Measurements from ENCODE around the gene PATZ1.
A peak's percentile ranks its signal among the peaks of the same experiment; 100 is the strongest.
"Not testable (repeated sequence)": the region's sequence is repeated elsewhere in the genome, so short reads cannot be mapped to it uniquely, and the experiment has no call there.

PATZ1 gene, protein sequence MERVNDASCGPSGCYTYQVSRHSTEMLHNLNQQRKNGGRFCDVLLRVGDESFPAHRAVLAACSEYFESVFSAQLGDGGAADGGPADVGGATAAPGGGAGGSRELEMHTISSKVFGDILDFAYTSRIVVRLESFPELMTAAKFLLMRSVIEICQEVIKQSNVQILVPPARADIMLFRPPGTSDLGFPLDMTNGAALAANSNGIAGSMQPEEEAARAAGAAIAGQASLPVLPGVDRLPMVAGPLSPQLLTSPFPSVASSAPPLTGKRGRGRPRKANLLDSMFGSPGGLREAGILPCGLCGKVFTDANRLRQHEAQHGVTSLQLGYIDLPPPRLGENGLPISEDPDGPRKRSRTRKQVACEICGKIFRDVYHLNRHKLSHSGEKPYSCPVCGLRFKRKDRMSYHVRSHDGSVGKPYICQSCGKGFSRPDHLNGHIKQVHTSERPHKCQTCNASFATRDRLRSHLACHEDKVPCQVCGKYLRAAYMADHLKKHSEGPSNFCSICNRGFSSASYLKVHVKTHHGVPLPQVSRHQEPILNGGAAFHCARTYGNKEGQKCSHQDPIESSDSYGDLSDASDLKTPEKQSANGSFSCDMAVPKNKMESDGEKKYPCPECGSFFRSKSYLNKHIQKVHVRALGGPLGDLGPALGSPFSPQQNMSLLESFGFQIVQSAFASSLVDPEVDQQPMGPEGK

DNA sequence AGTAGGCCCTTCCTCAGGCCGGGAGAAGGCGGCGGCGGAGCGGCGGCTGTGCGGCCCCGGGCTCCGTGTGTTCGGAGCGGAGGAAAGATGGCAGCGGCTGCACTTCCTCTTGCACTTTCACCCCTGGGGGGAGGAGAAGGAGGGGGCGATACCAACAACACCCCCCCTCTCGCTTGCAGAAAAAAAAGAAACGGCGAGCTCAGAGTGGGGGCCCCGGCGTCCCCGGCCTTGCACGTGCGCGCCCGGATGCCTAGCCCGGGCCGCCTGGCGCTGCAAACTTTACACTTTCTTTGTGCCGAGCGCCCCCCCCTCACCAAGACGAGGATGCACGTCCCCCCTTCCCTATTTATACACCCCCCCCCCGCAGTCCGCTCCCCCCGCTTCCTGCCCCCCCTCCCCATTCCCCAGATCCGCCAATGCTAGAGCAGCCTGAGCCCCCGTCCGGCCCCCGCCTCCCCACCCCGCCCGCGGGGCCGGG, at the start of gene PATZ1:
PATZ1 (minus strand) TSS at position 92 of the 478 bp plus-strand sequence. CDS start 744 bp downstream, outside the sequence.
- TF ChIP-seq, protein P1, sequence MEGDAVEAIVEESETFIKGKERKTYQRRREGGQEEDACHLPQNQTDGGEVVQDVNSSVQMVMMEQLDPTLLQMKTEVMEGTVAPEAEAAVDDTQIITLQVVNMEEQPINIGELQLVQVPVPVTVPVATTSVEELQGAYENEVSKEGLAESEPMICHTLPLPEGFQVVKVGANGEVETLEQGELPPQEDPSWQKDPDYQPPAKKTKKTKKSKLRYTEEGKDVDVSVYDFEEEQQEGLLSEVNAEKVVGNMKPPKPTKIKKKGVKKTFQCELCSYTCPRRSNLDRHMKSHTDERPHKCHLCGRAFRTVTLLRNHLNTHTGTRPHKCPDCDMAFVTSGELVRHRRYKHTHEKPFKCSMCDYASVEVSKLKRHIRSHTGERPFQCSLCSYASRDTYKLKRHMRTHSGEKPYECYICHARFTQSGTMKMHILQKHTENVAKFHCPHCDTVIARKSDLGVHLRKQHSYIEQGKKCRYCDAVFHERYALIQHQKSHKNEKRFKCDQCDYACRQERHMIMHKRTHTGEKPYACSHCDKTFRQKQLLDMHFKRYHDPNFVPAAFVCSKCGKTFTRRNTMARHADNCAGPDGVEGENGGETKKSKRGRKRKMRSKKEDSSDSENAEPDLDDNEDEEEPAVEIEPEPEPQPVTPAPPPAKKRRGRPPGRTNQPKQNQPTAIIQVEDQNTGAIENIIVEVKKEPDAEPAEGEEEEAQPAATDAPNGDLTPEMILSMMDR (IDR thresholded peaks at IDR 0.05; ENCODE audit: control extremely low read depth, extremely low read depth, low read depth, missing control alignments): no peak
- POLR2A ChIA-PET: interaction anchor here (0.6 to 0.9 kb wide), 4 partner anchors 9 to 291 kb away, joined by 3 read pairs; no protein-coding TSS in a partner anchor
- CTCF ChIA-PET: interaction anchor here (0.7 to 1.2 kb wide), 8 partner anchors 9 to 320 kb away, joined by 3 to 4 read pairs (median 4); partner anchors contain the start of gene PIK3IP1
- peak; percentile 88 for DNase-seq (ENCODE audit: extremely low spot score)

DNA sequence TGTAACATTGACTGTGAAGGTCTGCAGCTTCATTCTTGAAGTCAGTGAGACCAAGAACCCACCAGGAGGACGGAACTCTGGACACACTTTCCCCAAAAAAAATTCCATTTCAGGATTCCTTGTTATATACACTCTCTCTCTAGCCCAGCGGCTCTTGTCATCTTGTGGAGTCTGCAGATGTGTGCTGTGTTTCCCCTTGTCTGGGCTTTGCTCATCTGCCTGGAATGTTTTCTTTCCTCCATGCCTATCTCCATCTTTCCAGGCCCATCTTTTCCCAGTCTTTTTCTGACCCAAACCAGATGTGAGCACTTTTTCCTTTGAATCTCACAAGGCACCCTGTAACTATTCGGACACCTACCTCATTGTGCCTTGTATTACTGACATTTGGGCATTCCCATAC, 48.2 kb upstream of the PATZ1 start:
- TF ChIP-seq, protein P1 (IDR thresholded peaks at IDR 0.05; ENCODE audit: control extremely low read depth, extremely low read depth, low read depth, missing control alignments): no peak
- ChIA-PET POLR2A (no interaction called here), CTCF (no interaction called here)
- DNase-seq (ENCODE audit: extremely low spot score): no peak

- ChIA-PET POLR2A (no interaction called here), CTCF (interaction anchor here (1.3 to 1.4 kb wide), 2 partner anchors 13 to 47 kb away, joined by 3 read pairs; no protein-coding TSS in a partner anchor)
- no peak for DNase-seq (ENCODE audit: extremely low spot score)
- TF ChIP-seq, protein P1 (IDR thresholded peaks at IDR 0.05; ENCODE audit: control extremely low read depth, extremely low read depth, low read depth, missing control alignments): no peak
Observed at GRCh38 chr22:31393893-31394292, 47.7 kb upstream of the PATZ1 start.

GRCh38 chr22:31378651-31379050, 32.5 kb upstream of the PATZ1 start:
- DNase-seq (ENCODE audit: extremely low spot score); POLR2A ChIA-PET: not testable (repeated sequence)
- CTCF ChIA-PET: interaction anchor here (1.0 to 1.1 kb wide), 2 partner anchors 13 to 65 kb away, joined by 3 to 4 read pairs; no protein-coding TSS in a partner anchor

GRCh38 chr22:31378123-31378522, 32.0 kb upstream of the PATZ1 start:
- POLR2A ChIA-PET: no interaction called here
- TF ChIP-seq, protein P1 (IDR thresholded peaks at IDR 0.05; ENCODE audit: control extremely low read depth, extremely low read depth, low read depth, missing control alignments): no peak
- no peak for DNase-seq (ENCODE audit: extremely low spot score)
- CTCF ChIA-PET: interaction anchor here (1.0 kb wide), 1 partner anchor 13 kb away, joined by 4 read pairs; no protein-coding TSS in a partner anchor

DNA sequence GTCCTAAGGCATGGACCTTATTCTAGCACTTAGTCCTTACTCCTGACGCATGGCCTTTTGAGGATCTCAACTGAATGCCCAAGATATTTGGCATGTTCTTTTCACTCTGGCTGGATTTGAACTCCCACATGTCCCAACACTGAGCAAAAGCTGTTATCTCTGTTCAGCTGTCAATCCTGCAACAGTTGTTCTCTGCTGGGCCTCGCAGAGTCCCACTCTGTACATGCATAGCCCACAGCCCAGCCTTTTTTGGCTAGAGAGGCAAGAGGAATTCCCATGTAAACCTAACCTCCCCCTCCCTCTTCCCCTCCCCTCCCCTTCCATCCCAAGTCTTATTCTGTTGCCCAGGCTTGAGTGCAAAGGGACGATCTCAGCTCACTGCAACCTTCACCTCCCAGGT, 31.5 kb upstream of the PATZ1 start:
- TF ChIP-seq, protein P1 (IDR thresholded peaks at IDR 0.05; ENCODE audit: control extremely low read depth, extremely low read depth, low read depth, missing control alignments): no peak
- ChIA-PET POLR2A (no interaction called here), CTCF (no interaction called here)
- DNase-seq (ENCODE audit: extremely low spot score): no peak

Data from GM10248 (cell line).